ENCODE results near the gene MEIS3.
A peak's percentile ranks its signal among the peaks of the same experiment; 100 is the strongest.

The MEIS3 gene

DNA sequence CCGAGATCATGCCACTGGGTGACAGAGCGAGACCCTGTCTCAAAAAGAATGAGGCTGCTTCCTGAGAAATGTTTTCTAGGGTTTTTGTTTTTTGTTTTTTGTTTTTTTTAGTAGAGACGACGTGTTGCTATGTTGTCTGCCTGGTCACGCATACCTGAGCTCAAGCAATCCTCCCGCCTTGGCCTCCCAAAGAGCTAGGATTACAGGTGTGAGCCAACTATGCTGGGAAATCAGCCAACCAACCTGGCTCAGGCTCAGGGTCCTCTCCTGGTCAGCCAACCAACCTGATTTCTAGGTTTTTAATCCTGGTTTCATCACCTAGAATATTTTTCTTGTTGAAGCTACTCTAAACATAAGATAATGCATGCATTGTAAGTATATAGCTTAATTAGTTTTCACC, 62.4 kb downstream of the MEIS3 start:
- DNase-seq: no peak

DNA sequence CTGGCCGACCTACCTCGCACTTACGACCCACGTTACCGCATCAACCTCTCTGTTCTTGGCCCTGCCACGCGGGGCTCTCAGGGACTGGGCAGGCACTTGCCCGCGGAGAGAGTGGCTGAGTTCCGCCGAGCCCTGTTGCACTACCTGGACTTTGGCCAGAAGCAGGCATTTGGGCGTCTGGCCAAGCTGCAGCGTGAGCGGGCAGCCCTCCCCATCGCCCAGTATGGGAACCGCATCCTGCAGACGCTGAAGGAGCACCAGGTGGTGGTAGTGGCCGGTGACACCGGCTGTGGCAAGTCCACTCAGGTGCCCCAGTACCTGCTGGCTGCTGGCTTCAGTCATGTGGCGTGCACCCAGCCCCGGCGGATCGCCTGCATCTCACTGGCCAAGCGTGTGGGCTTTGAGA, 66.0 kb downstream of the MEIS3 start:
- DNase-seq: peak; percentile 20
